ENCODE measurements around the gene ADIPOQ. TPM values are rescaled to one million over a fixed set of nuclear protein-coding genes. Genes with fewer than 3 reads are reported as not detected.

Gene ADIPOQ
- total and polyA plus RNA-seq, 2 of the 13 experiments (the other 11 are each of a cell fraction or from before 2014, with no cell fraction given) = not detected

GRCh38 chr3:186826976-186827857 is 15.3 kb upstream of the ADIPOQ start (continued):
- TF ChIP-seq WIZ (CRISPR knock-in tag; IDR thresholded peaks at IDR 0.05) (no peak), MTF1 (CRISPR knock-in tag; IDR thresholded peaks at IDR 0.05) (no peak), ZNF766 (CRISPR knock-in tag; IDR thresholded peaks at IDR 0.05; ENCODE audit: borderline replicate concordance) (no peak), NAIF1 (CRISPR knock-in tag; IDR thresholded peaks at IDR 0.05; ENCODE audit: borderline replicate concordance) (no peak), ZNF609 (CRISPR knock-in tag; IDR thresholded peaks at IDR 0.05; ENCODE audit: borderline replicate concordance) (no peak), ZNF660 (CRISPR knock-in tag; IDR thresholded peaks at IDR 0.05; ENCODE audit: borderline replicate concordance, low read depth) (no peak), NFRKB (IDR thresholded peaks at IDR 0.05) (no peak), ZNF20 (CRISPR knock-in tag; IDR thresholded peaks at IDR 0.05) (no peak), NFKB2 (CRISPR knock-in tag; IDR thresholded peaks at IDR 0.05; ENCODE audit: borderline replicate concordance) (peak; percentile 69; the same call in 1 of the 2 replicates), PAF1 (CRISPR knock-in tag; IDR thresholded peaks at IDR 0.05) (no peak), SP5 (CRISPR knock-in tag; IDR thresholded peaks at IDR 0.05; ENCODE audit: borderline replicate concordance, low read depth) (peak; percentile 61; the same call in 1 of the 2 replicates), KDM4B (CRISPR knock-in tag; IDR thresholded peaks at IDR 0.05) (no peak), PCBP2 (optimal IDR thresholded peaks at IDR 0.05; ENCODE audit: low read depth, low read length, poor library complexity, severe bottlenecking) (no peak), KDM2A (CRISPR knock-in tag; IDR thresholded peaks at IDR 0.05; ENCODE audit: borderline replicate concordance, low read depth) (peak; percentile 48; the same call in 1 of the 2 replicates), HMG20A (CRISPR knock-in tag; IDR thresholded peaks at IDR 0.05; ENCODE audit: borderline replicate concordance) (no peak), ZNF746 (CRISPR knock-in tag; IDR thresholded peaks at IDR 0.05) (no peak), KDM1A (CRISPR knock-in tag; IDR thresholded peaks at IDR 0.05) (no peak)
- TF ChIP-seq, protein P1, sequence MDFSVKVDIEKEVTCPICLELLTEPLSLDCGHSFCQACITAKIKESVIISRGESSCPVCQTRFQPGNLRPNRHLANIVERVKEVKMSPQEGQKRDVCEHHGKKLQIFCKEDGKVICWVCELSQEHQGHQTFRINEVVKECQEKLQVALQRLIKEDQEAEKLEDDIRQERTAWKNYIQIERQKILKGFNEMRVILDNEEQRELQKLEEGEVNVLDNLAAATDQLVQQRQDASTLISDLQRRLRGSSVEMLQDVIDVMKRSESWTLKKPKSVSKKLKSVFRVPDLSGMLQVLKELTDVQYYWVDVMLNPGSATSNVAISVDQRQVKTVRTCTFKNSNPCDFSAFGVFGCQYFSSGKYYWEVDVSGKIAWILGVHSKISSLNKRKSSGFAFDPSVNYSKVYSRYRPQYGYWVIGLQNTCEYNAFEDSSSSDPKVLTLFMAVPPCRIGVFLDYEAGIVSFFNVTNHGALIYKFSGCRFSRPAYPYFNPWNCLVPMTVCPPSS (IDR thresholded peaks at IDR 0.05) = no peak
- TF ChIP-seq, protein P2, sequence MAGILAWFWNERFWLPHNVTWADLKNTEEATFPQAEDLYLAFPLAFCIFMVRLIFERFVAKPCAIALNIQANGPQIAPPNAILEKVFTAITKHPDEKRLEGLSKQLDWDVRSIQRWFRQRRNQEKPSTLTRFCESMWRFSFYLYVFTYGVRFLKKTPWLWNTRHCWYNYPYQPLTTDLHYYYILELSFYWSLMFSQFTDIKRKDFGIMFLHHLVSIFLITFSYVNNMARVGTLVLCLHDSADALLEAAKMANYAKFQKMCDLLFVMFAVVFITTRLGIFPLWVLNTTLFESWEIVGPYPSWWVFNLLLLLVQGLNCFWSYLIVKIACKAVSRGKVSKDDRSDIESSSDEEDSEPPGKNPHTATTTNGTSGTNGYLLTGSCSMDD (CRISPR knock-in tag; IDR thresholded peaks at IDR 0.05) = no peak
- TF ChIP-seq, protein P3, sequence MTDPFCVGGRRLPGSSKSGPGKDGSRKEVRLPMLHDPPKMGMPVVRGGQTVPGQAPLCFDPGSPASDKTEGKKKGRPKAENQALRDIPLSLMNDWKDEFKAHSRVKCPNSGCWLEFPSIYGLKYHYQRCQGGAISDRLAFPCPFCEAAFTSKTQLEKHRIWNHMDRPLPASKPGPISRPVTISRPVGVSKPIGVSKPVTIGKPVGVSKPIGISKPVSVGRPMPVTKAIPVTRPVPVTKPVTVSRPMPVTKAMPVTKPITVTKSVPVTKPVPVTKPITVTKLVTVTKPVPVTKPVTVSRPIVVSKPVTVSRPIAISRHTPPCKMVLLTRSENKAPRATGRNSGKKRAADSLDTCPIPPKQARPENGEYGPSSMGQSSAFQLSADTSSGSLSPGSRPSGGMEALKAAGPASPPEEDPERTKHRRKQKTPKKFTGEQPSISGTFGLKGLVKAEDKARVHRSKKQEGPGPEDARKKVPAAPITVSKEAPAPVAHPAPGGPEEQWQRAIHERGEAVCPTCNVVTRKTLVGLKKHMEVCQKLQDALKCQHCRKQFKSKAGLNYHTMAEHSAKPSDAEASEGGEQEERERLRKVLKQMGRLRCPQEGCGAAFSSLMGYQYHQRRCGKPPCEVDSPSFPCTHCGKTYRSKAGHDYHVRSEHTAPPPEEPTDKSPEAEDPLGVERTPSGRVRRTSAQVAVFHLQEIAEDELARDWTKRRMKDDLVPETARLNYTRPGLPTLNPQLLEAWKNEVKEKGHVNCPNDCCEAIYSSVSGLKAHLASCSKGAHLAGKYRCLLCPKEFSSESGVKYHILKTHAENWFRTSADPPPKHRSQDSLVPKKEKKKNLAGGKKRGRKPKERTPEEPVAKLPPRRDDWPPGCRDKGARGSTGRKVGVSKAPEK (CRISPR knock-in tag; IDR thresholded peaks at IDR 0.05; ENCODE audit: borderline replicate concordance) = no peak
